SU-DHL-6 (cell line): ENCODE results near the gene WDR82.

ENCODE experiments used
- H2AFZ ChIP-seq: fragments of 200-600 bp; sonication (generic); 2 replicates; pipeline ENCODE4 v1.6.1; 2014; ENCODE audit warnings: low read depth, mild to moderate bottlenecking, moderate library complexity, mixed read lengths, antibody characterized with exemption, low read length; ENCODE audit not compliant: severe bottlenecking
- H3F3A ChIP-seq: fragments of 200-600 bp; shearing (Covaris generic); 2 replicates; pipeline ENCODE4 v1.6.0; 2016; ENCODE audit warnings: antibody characterized with exemption, mild to moderate bottlenecking; ENCODE audit not compliant: insufficient read depth
- H3K27ac ChIP-seq: fragments of 200-600 bp; sonication (generic); 2 replicates; pipeline ENCODE4 v1.5.1; 2016; ENCODE audit warnings: low read depth, mild to moderate bottlenecking, low read length, moderate library complexity, mixed read lengths
- H3K27me3 ChIP-seq: fragments of 200-600 bp; sonication (generic), shearing (Covaris generic); 2 replicates; pipeline ENCODE4 v1.6.0; 2014; ENCODE audit warnings: mild to moderate bottlenecking, low read length
- H3K36me3 ChIP-seq: fragments of 200-600 bp; sonication (generic); 2 replicates; pipeline ENCODE4 v1.6.1; 2014; ENCODE audit warnings: mild to moderate bottlenecking, low read length, mixed read lengths
- H3K4me2 ChIP-seq: fragments of 300-600, 200-600 bp; shearing (Covaris generic), sonication (generic); 2 replicates; pipeline ENCODE4 v1.6.0; 2014; ENCODE audit warnings: low read length, low read depth, mild to moderate bottlenecking; ENCODE audit not compliant: poor library complexity, severe bottlenecking
- H3K4me3 ChIP-seq: fragments of 200-600 bp; sonication (generic); 2 replicates; pipeline ENCODE4 v1.5.1; 2014; ENCODE audit warnings: antibody characterized with exemption, low read length, mild to moderate bottlenecking, mixed read lengths; ENCODE audit not compliant: insufficient read depth, poor library complexity, severe bottlenecking
- H3K79me2 ChIP-seq: fragments of 200-600 bp; sonication (generic); 2 replicates; pipeline ENCODE4 v1.6.1; 2014; ENCODE audit warnings: mild to moderate bottlenecking, low read length, moderate library complexity; ENCODE audit not compliant: insufficient read depth
- H3K9ac ChIP-seq: fragments of 200-600 bp; sonication (generic); 2 replicates; pipeline ENCODE4 v1.7.0; 2014; ENCODE audit warnings: mild to moderate bottlenecking, low read length
- H3K9me2 ChIP-seq: fragments of 200-600 bp; sonication (generic); replicated peaks from 2 replicates; pipeline ENCODE4 v1.6.1; 2014; ENCODE audit warnings: low read length; ENCODE audit not compliant: insufficient read depth
- H3K9me3 ChIP-seq: fragments of 200-600 bp; sonication (generic); 2 replicates; pipeline ENCODE4 v1.6.1; 2014; ENCODE audit warnings: low read length, mixed read lengths; ENCODE audit not compliant: insufficient read depth
- H4K20me1 ChIP-seq: fragments of 200-600 bp; sonication (generic); 2 replicates; pipeline ENCODE4 v1.6.1; 2014; ENCODE audit warnings: low read depth, mild to moderate bottlenecking, antibody characterized with exemption, low read length, moderate library complexity, mixed read lengths
- CTCF ChIP-seq: fragments of 200-600 bp; sonication (generic); IDR thresholded peaks from one replicate; pipeline ENCODE4 v1.5.1; 2017; ENCODE audit warnings: antibody characterized with exemption, mild to moderate bottlenecking, low read length, moderate library complexity; ENCODE audit not compliant: insufficient read depth, poor library complexity, severe bottlenecking
- EZH2phosphoT487 ChIP-seq: fragments of 200-600 bp; sonication (generic), shearing (Covaris generic); conservative IDR thresholded peaks from 2 replicates; pipeline ENCODE4 v1.6.1; 2018; ENCODE audit warnings: mild to moderate bottlenecking, antibody characterized with exemption, low read length, moderate library complexity, mixed read lengths

WDR82 gene

GRCh38 chr3:52205727-52206372, 72.6 kb downstream of the WDR82 start:
- Histone ChIP-seq H2AFZ (no peak overlapping the region), H3K27me3 (no peaks in the 10 kb centered on the region), H4K20me1 (no peaks in the 10 kb centered on the region), H3K4me3 (no peak overlapping the region), H3K79me2 (no peaks in the 10 kb centered on the region), H3K36me3 (peaks cover 41% of the 10 kb centered on the region), H3K9me2 (no peaks in the 10 kb centered on the region), H3K9ac (no peak overlapping the region), H3K27ac (no peak overlapping the region), H3K9me3 (no peaks in the 10 kb centered on the region), H3F3A (no peaks in the 10 kb centered on the region), H3K4me2 (no peak overlapping the region)
- no peak for TF ChIP-seq EZH2phosphoT487
- no peak for TF ChIP-seq CTCF
